ENCODE data around the gene FREY1. TPM values are rescaled to one million over a fixed set of nuclear protein-coding genes. Genes with fewer than 3 reads are reported as not detected.

Gene FREY1
- total RNA-seq, 1 donor from 2014 or later = 1.1 TPM

DNA sequence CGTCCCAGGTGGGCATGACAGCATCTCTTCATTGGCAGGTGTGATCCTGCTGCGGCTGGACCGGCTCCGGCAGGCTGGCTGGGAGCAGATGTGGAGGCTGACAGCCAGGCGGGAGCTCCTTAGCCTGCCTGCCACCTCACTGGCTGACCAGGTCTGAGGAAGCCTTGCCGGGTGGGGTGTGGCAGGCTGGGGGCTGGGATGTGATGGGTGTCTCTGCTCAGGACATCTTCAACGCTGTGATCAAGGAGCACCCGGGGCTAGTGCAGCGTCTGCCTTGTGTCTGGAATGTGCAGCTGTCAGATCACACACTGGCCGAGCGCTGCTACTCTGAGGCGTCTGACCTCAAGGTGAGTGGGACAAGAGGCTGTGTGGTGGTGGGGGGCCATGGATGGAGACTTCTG, 18.9 kb upstream of the FREY1 start:
- no peak overlapping the region for H3K27ac Mint-ChIP-seq (ENCODE audit: unreplicated experiment)
- TF ChIP-seq CTCF (IDR thresholded peaks at IDR 0.05; ENCODE audit: unreplicated experiment) = no peak
- no peaks in the 10 kb centered on the region for H3K9me3 Mint-ChIP-seq (ENCODE audit: unreplicated experiment)
- no peak overlapping the region for H3K4me3 Mint-ChIP-seq (ENCODE audit: unreplicated experiment)
- H3K27me3 Mint-ChIP-seq (ENCODE audit: unreplicated experiment) = peaks cover 30% of the 10 kb centered on the region
- peaks cover 5% of the 10 kb centered on the region for H3K36me3 Mint-ChIP-seq (ENCODE audit: low read depth, unreplicated experiment)
- peaks cover 13% of the 10 kb centered on the region for H3K4me1 Mint-ChIP-seq (ENCODE audit: unreplicated experiment)
- no peak for DNase-seq (ENCODE audit: low spot score)

DNA sequence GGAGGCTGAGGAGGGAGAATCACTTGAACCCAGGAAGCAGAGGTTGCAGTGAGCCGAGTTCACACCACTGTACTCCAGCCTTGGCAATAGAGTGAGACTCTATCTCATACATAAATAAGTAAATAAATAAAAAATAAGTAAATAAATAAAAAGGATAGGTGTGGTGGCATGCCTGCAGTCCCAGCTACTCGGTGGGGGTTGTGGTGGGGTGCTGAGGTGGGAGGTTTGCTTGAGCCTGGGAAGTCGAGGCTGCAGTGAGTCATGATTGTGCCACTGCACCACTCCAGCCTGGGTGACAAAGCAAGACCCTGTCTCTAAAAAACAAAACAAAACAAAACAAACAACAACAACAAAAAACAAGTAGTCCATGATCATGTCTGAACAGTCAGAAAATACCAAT, 18.5 kb upstream of the FREY1 start:
- no peak overlapping the region for H3K27ac Mint-ChIP-seq (ENCODE audit: unreplicated experiment)
- DNase-seq (ENCODE audit: low spot score) = no peak
- no peaks in the 10 kb centered on the region for H3K9me3 Mint-ChIP-seq (ENCODE audit: unreplicated experiment)
- H3K27me3 Mint-ChIP-seq (ENCODE audit: unreplicated experiment) = peaks cover 31% of the 10 kb centered on the region
- peaks cover 13% of the 10 kb centered on the region for H3K4me1 Mint-ChIP-seq (ENCODE audit: unreplicated experiment)
- peaks cover 5% of the 10 kb centered on the region for H3K36me3 Mint-ChIP-seq (ENCODE audit: low read depth, unreplicated experiment)
- no peak for TF ChIP-seq CTCF (IDR thresholded peaks at IDR 0.05; ENCODE audit: unreplicated experiment)
- no peak overlapping the region for H3K4me3 Mint-ChIP-seq (ENCODE audit: unreplicated experiment)

DNA sequence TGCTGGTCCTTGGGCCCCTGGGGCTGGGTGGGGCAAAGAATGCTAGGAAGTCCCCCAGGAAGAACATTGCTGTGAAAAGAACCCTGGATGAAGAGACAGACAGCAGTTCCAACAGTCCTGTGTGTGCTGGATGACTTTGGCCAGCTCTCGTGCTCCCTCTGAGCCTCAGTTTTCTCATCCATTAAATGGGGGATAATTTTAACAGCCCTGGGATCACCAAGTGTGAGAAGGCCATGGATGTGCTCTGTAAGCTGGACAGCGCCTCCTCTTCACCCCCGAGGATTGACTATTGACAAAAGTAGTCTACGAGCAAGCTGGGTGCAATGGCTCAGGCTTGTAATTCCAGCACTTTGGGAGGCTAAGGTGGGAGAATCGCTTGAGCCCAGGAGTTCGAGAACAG, 17.9 kb upstream of the FREY1 start:
- no peak for TF ChIP-seq CTCF (IDR thresholded peaks at IDR 0.05; ENCODE audit: unreplicated experiment)
- H3K9me3 Mint-ChIP-seq (ENCODE audit: unreplicated experiment) = no peaks in the 10 kb centered on the region
- H3K27ac Mint-ChIP-seq (ENCODE audit: unreplicated experiment) = no peak overlapping the region
- H3K27me3 Mint-ChIP-seq (ENCODE audit: unreplicated experiment) = peaks cover 35% of the 10 kb centered on the region
- H3K36me3 Mint-ChIP-seq (ENCODE audit: low read depth, unreplicated experiment) = peaks cover 2% of the 10 kb centered on the region
- peaks cover 16% of the 10 kb centered on the region for H3K4me1 Mint-ChIP-seq (ENCODE audit: unreplicated experiment)
- DNase-seq (ENCODE audit: low spot score) = no peak
- H3K4me3 Mint-ChIP-seq (ENCODE audit: unreplicated experiment) = no peak overlapping the region

DNA sequence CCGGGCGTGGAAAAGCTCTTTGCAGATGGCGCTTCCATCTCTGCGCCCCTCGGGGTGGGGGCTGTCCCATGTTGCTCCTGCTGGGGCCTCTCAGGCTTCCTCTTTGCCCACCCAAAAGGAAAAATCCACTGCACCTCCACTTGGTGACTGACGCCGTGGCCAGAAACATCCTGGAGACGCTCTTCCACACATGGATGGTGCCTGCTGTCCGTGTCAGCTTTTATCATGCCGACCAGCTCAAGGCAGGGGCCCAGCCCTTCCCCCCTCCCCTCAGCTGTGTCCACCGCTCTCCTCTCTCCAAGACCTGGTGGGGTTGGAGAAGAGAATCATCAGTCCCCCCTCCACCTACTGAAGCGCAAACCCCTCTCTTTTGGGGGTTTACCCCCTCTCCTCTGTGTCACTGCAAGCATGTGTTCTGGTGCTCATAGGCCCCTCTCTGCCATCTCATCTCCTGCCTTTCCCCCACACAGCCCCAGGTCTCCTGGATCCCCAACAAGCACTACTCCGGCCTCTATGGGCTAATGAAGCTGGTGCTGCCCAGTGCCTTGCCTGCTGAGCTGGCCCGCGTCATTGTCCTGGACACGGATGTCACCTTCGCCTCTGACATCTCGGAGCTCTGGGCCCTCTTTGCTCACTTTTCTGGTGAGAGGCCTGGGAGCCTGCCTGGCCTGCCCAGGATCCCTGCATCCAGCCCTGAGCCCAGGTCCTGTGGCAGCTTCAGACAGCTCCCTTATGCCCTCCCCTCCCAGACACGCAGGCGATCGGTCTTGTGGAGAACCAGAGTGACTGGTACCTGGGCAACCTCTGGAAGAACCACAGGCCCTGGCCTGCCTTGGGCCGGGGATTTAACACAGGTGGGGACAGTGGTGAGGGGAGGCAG, 17.2 kb upstream of the FREY1 start:
- Mint-ChIP-seq H3K9me3 (ENCODE audit: unreplicated experiment) (no peaks in the 10 kb centered on the region), H3K36me3 (ENCODE audit: low read depth, unreplicated experiment) (no peaks in the 10 kb centered on the region), H3K4me3 (ENCODE audit: unreplicated experiment) (peak overlapping the region; percentile 59), H3K27me3 (ENCODE audit: unreplicated experiment) (peaks cover 32% of the 10 kb centered on the region), H3K4me1 (ENCODE audit: unreplicated experiment) (peaks cover 16% of the 10 kb centered on the region), H3K27ac (ENCODE audit: unreplicated experiment) (no peak overlapping the region)
- TF ChIP-seq CTCF (IDR thresholded peaks at IDR 0.05; ENCODE audit: unreplicated experiment) = no peak
- no peak for DNase-seq (ENCODE audit: low spot score)

DNA sequence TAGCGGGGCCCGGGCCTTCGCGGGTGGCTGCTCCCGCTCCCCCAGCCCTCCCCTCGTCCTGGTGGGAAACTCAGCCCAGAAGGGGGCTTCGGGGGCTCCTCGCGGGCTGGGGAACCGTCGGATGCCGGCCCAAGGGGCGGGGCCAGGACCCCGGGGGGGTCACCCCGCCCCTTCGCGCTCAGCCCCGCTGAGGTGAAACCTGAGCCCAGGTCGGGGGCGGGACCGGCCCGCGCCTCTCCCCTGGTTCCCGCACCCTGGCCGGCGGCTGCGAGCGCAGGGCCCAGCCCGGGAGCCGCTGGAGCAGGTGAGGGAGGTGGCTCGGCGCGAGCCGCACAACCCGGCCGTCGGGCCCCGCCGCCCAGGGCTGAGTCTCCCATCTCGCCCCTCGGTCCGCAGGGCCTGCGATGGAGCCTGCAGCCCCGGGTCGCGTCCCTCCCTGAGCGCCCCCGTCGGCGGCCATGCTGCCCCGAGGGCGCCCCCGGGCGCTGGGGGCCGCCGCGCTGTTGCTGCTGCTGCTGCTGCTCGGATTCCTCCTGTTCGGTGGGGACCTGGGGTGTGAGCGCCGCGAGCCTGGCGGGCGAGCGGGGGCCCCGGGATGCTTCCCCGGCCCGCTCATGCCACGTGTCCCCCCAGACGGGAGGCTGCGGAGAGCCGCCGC, 15.5 kb upstream of the FREY1 start, which contains the start of gene LARGE2:
LARGE2 (plus strand) TSS at position 232 of the 658 bp plus-strand sequence; CDS start at position 459, 227 bp downstream.
- DNase-seq (ENCODE audit: low spot score) = no peak
- TF ChIP-seq CTCF (IDR thresholded peaks at IDR 0.05; ENCODE audit: unreplicated experiment) = no peak
- H3K4me1 Mint-ChIP-seq (ENCODE audit: unreplicated experiment) = peaks cover 22% of the 10 kb centered on the region
- peaks cover 32% of the 10 kb centered on the region for H3K27me3 Mint-ChIP-seq (ENCODE audit: unreplicated experiment)
- peak within 1 kb of the TSS; percentile 47 for H3K4me3 Mint-ChIP-seq (ENCODE audit: unreplicated experiment)
- H3K9me3 Mint-ChIP-seq (ENCODE audit: unreplicated experiment) = no peaks in the 10 kb centered on the region
- H3K27ac Mint-ChIP-seq (ENCODE audit: unreplicated experiment) = no peak within 1 kb of the TSS
- H3K36me3 Mint-ChIP-seq (ENCODE audit: low read depth, unreplicated experiment) = no peaks in the 10 kb centered on the region

All from endothelial cell (in vitro differentiated cells).